ENCODE results near the gene APPBP2. TPM values are rescaled to one million over a fixed set of nuclear protein-coding genes. Genes with fewer than 3 reads are reported as not detected.

Gene APPBP2
- total and polyA plus RNA-seq, 2 donors from 2014 or later = 10.9 to 44.4 TPM

DNA sequence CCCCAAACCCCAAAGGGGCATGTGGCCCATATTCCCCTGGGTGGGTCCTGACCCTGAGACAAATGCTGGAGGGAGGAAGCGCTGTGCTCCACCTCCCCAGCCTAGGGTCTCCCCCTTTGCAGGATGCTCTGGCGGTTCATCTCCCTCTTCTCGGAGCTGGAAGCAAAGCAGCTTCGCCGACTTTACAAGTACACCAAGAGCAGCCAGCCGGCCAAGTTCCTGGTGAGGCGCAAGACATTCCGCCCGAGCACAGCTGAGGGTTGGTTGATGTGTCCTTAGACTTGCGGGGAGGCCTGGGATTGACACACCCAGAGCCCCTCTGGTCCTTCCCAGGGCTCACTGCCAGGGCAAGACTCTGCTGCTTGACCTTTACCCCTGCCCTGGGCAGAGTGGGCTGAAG is 99.4 kb downstream of the APPBP2 start:
- DNase-seq (peak in 1 of 5 donors; percentile 72), FAIRE-seq (no peak)
- no peak overlapping the region for H3K4me3 ChIP-seq (ENCODE audit: low read length in 3 of 3)
- TF ChIP-seq, protein P1, sequence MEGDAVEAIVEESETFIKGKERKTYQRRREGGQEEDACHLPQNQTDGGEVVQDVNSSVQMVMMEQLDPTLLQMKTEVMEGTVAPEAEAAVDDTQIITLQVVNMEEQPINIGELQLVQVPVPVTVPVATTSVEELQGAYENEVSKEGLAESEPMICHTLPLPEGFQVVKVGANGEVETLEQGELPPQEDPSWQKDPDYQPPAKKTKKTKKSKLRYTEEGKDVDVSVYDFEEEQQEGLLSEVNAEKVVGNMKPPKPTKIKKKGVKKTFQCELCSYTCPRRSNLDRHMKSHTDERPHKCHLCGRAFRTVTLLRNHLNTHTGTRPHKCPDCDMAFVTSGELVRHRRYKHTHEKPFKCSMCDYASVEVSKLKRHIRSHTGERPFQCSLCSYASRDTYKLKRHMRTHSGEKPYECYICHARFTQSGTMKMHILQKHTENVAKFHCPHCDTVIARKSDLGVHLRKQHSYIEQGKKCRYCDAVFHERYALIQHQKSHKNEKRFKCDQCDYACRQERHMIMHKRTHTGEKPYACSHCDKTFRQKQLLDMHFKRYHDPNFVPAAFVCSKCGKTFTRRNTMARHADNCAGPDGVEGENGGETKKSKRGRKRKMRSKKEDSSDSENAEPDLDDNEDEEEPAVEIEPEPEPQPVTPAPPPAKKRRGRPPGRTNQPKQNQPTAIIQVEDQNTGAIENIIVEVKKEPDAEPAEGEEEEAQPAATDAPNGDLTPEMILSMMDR (IDR thresholded peaks at IDR 0.05; ENCODE audit: borderline replicate concordance, extremely low read depth, insufficient read depth) = no peak
- H3K9ac ChIP-seq (ENCODE audit: low read length in 3 of 3) = no peak overlapping the region
- no peaks in the 10 kb centered on the region for H3K9me3 ChIP-seq (ENCODE audit: control insufficient read depth in 2 of 3, insufficient read depth in 1 of 3, low read length in 3 of 3)
- H3K27me3 ChIP-seq (ENCODE audit: control insufficient read depth, insufficient read depth, low read length) = no peaks in the 10 kb centered on the region
- H3K27ac ChIP-seq (ENCODE audit: low read depth in 2 of 2, low read length in 2 of 2) = no peak overlapping the region
- H3K4me1 ChIP-seq (ENCODE audit: control insufficient read depth in 2 of 3, insufficient read depth in 2 of 3, low read depth in 1 of 3, low read length in 3 of 3) = peaks cover 0 to 2% (median 0%) of the 10 kb centered on the region in 3 donors
- no peaks in the 10 kb centered on the region for H3K36me3 ChIP-seq (ENCODE audit: control insufficient read depth in 2 of 3, insufficient read depth in 3 of 3, low read length in 3 of 3)
- intact Hi-C loops (cut with DNase I) = no loop called here

DNA sequence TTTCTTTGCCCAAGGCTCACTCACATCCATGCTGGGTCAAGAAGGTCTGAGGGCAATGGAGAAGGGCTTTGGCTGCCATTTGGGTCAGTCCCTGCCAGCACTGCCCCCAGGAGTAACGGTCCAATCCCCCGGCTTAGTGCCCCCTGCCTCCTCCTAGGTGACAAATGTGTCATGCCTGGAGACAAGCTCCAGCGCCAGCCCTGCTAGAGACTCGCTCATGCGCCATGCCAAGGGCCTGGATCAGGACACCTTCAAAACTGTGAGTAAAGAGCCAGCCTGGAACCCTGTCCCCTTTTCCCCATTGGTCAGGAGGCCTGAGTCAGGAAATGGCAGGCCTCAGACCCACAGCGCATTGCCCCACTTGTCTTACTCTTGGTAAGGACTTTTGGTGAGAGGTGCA is 100.4 kb downstream of the APPBP2 start:
- DNase-seq (peak in 1 of 5 donors; percentile 41), FAIRE-seq (no peak)
- Histone ChIP-seq H3K4me3 (ENCODE audit: low read length in 3 of 3) (no peak overlapping the region), H3K4me1 (ENCODE audit: control insufficient read depth in 2 of 3, insufficient read depth in 2 of 3, low read depth in 1 of 3, low read length in 3 of 3) (peaks cover 0 to 5% (median 0%) of the 10 kb centered on the region in 3 donors), H3K27ac (ENCODE audit: low read depth in 2 of 2, low read length in 2 of 2) (no peak overlapping the region), H3K9ac (ENCODE audit: low read length in 3 of 3) (no peak overlapping the region), H3K27me3 (ENCODE audit: control insufficient read depth, insufficient read depth, low read length) (no peaks in the 10 kb centered on the region), H3K36me3 (ENCODE audit: control insufficient read depth in 2 of 3, insufficient read depth in 3 of 3, low read length in 3 of 3) (no peaks in the 10 kb centered on the region), H3K9me3 (ENCODE audit: control insufficient read depth in 2 of 3, insufficient read depth in 1 of 3, low read length in 3 of 3) (no peaks in the 10 kb centered on the region)
- TF ChIP-seq, protein P1 (IDR thresholded peaks at IDR 0.05; ENCODE audit: borderline replicate concordance, extremely low read depth, insufficient read depth) = no peak
- intact Hi-C loops (cut with DNase I) = no loop called here

DNA sequence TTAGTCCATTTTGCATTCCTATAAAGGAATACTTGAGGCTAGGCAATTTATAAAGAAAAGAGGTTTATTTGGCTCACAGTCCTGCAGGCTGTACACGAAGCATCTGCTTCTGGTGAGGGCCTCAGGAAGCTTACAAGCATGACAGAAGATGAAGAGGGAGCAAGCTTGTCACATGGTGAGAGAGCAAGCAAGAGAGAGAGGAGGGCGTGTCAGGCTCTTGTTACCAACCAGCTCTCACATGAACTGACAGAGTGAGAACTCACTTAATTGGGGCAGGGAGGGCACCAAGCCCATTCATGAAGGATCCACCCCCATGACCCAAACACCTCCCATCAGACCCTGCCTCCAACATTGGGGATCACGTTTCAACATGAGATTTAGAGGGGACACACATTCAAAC is 102.2 kb downstream of the APPBP2 start:
- DNase-seq (peak in 1 of 5 donors; percentile 2), FAIRE-seq (no peak)
- TF ChIP-seq, protein P1 (IDR thresholded peaks at IDR 0.05; ENCODE audit: borderline replicate concordance, extremely low read depth, insufficient read depth) = no peak
- intact Hi-C loops (cut with DNase I) = no loop called here
- Histone ChIP-seq H3K36me3 (ENCODE audit: control insufficient read depth in 2 of 3, insufficient read depth in 3 of 3, low read length in 3 of 3) (no peaks in the 10 kb centered on the region), H3K4me1 (ENCODE audit: control insufficient read depth in 2 of 3, insufficient read depth in 2 of 3, low read depth in 1 of 3, low read length in 3 of 3) (peaks cover 0 to 5% (median 0%) of the 10 kb centered on the region in 3 donors), H3K4me3 (ENCODE audit: low read length in 3 of 3) (no peak overlapping the region), H3K9me3 (ENCODE audit: control insufficient read depth in 2 of 3, insufficient read depth in 1 of 3, low read length in 3 of 3) (no peaks in the 10 kb centered on the region), H3K27me3 (ENCODE audit: control insufficient read depth, insufficient read depth, low read length) (no peaks in the 10 kb centered on the region), H3K27ac (ENCODE audit: low read depth in 2 of 2, low read length in 2 of 2) (no peak overlapping the region), H3K9ac (ENCODE audit: low read length in 3 of 3) (no peak overlapping the region)

DNA sequence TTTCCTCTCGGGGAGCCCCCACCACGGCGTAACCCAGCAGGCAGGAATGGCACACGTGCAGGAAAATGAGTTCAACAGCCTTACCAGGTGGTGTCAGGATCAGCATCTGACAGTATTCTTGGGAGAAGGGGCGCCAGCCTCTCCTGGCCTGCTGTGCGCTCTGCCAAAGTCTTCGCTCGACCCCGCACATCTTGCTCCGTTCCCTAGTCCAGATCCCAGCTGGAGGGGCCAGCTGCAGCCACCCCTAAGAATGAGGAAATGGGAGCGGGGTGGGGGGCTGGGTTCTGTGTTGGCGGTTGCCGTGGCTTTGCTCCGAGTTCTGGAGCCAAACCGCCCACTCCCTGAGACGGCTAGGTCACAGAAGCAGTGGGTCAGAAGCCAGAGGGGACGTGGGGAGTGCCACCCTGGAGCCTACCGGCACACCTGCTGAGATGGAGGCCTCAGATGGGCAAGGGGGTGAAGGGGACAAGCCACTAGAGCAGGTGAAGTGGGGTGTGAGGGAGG is 103.8 kb downstream of the APPBP2 start, which contains the start of gene CHCT1:
Gene CHCT1, plus strand, starts transcription at position 328 of the 504 bp plus-strand sequence. Its CDS starts 104 bp downstream, at position 432.
- Histone ChIP-seq H3K9me3 (ENCODE audit: control insufficient read depth in 2 of 3, insufficient read depth in 1 of 3, low read length in 3 of 3) (no peaks in the 10 kb centered on the region), H3K36me3 (ENCODE audit: control insufficient read depth in 2 of 3, insufficient read depth in 3 of 3, low read length in 3 of 3) (no peaks in the 10 kb centered on the region), H3K27me3 (ENCODE audit: control insufficient read depth, insufficient read depth, low read length) (no peaks in the 10 kb centered on the region), H3K9ac (ENCODE audit: low read length in 3 of 3) (peak within 1 kb of the TSS in 2 of 3 donors; percentile 31 to 55), H3K27ac (ENCODE audit: low read depth in 2 of 2, low read length in 2 of 2) (no peak within 1 kb of the TSS), H3K4me3 (ENCODE audit: low read length in 3 of 3) (peak within 1 kb of the TSS; percentile 21 to 64 (median 42)), H3K4me1 (ENCODE audit: control insufficient read depth in 2 of 3, insufficient read depth in 2 of 3, low read depth in 1 of 3, low read length in 3 of 3) (peaks cover 0 to 5% (median 0%) of the 10 kb centered on the region in 3 donors)
- DNase-seq = peak in 2 of 5 donors; percentile 5 to 61
- TF ChIP-seq, protein P1 (IDR thresholded peaks at IDR 0.05; ENCODE audit: borderline replicate concordance, extremely low read depth, insufficient read depth) = no peak
- FAIRE-seq = no peak
- intact Hi-C loops (cut with DNase I) = no loop called here
